Measurements from ENCODE around the gene ANTXR1. TPM values are rescaled to one million over a fixed set of nuclear protein-coding genes. Genes with fewer than 3 reads are reported as not detected.

The ANTXR1 gene
- total RNA-seq, 2 experiments from 2014 or later, result 0.05 to 0.23 TPM

- H3K4me1 Mint-ChIP-seq, result no peaks in the 10 kb centered on the region
- DNase-seq, result no peak
- H3K4me3 Mint-ChIP-seq, result no peak overlapping the region
- H3K27me3 Mint-ChIP-seq, result no peaks in the 10 kb centered on the region
- H3K36me3 Mint-ChIP-seq (ENCODE audit: low read depth), result no peaks in the 10 kb centered on the region
- no peak overlapping the region for H3K27ac Mint-ChIP-seq
- ChIA-PET CTCF (no interaction called here), POLR2A (no interaction called here)
- no peaks in the 10 kb centered on the region for H3K9me3 Mint-ChIP-seq
Observed at GRCh38 chr2:69151931-69152330, 139.0 kb downstream of the ANTXR1 start.

DNA sequence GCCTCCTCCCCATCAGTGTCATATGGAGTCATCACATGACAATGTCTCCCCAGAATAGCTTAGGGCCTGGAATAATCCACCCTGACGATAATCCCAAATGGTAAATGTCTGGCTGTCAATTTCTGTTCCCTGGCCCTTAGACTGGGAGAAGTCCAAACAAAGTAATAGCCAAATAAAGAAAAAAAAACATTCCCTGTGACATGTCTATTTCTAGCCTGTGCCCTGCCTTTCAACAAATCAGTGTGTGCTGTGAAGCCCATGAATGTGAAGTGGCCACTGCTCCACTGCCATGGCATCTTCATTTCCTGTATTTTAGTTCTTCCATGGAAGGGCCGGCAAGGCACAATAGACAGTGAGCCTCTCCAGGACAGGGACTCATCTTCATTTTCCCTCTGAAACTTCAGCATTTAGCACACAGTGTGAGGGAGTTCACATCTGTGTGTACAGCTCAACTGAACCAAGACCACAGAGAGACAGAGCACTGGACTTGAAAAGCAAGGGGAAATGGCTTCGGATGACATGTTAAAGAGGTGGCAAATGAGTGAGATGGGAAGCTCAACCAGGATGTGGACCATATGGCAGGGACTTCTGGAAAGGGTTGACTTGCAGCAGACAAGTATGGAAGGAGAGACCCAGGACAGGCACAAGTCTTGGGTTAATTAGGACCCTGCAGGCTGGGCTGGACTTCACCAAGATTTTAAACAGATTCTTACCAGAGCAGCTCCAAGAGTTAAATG, 140.0 kb downstream of the ANTXR1 start:
- H3K27me3 Mint-ChIP-seq, result no peaks in the 10 kb centered on the region
- no peak overlapping the region for H3K4me3 Mint-ChIP-seq
- H3K36me3 Mint-ChIP-seq (ENCODE audit: low read depth), result no peaks in the 10 kb centered on the region
- no peaks in the 10 kb centered on the region for H3K4me1 Mint-ChIP-seq
- H3K9me3 Mint-ChIP-seq, result no peaks in the 10 kb centered on the region
- no peak overlapping the region for H3K27ac Mint-ChIP-seq
- DNase-seq, result no peak
- ChIA-PET CTCF (no interaction called here), POLR2A (no interaction called here)

GRCh38 chr2:69154106-69154505, 141.1 kb downstream of the ANTXR1 start:
- Mint-ChIP-seq H3K27me3 (peaks cover under 1% of the 10 kb centered on the region), H3K4me1 (no peaks in the 10 kb centered on the region), H3K27ac (no peak overlapping the region), H3K4me3 (no peak overlapping the region), H3K9me3 (no peaks in the 10 kb centered on the region), H3K36me3 (ENCODE audit: low read depth) (no peaks in the 10 kb centered on the region)
- CTCF ChIA-PET, result no interaction called here
- POLR2A ChIA-PET, result no interaction called here
- no peak for DNase-seq

GRCh38 chr2:69156624-69157023, 143.6 kb downstream of the ANTXR1 start:
- Mint-ChIP-seq H3K36me3 (ENCODE audit: low read depth) (no peaks in the 10 kb centered on the region), H3K4me1 (no peaks in the 10 kb centered on the region), H3K27ac (no peak overlapping the region), H3K4me3 (no peak overlapping the region), H3K9me3 (no peaks in the 10 kb centered on the region), H3K27me3 (peaks cover 4% of the 10 kb centered on the region)
- ChIA-PET CTCF (no interaction called here), POLR2A (no interaction called here)
- no peak for DNase-seq

- H3K9me3 Mint-ChIP-seq, result no peaks in the 10 kb centered on the region
- POLR2A ChIA-PET, result no interaction called here
- no peak overlapping the region for H3K27ac Mint-ChIP-seq
- no peak for DNase-seq
- H3K27me3 Mint-ChIP-seq, result peaks cover 4% of the 10 kb centered on the region
- H3K36me3 Mint-ChIP-seq (ENCODE audit: low read depth), result no peaks in the 10 kb centered on the region
- CTCF ChIA-PET, result no interaction called here
- H3K4me3 Mint-ChIP-seq, result no peak overlapping the region
- H3K4me1 Mint-ChIP-seq, result no peaks in the 10 kb centered on the region
Observed at GRCh38 chr2:69157441-69157840, 144.5 kb downstream of the ANTXR1 start.

- H3K9me3 Mint-ChIP-seq, result no peaks in the 10 kb centered on the region
- ChIA-PET CTCF (no interaction called here), POLR2A (no interaction called here)
- H3K27ac Mint-ChIP-seq, result no peak overlapping the region
- H3K27me3 Mint-ChIP-seq, result peaks cover 16% of the 10 kb centered on the region
- peaks cover 2% of the 10 kb centered on the region for H3K4me1 Mint-ChIP-seq
- DNase-seq, result no peak
- no peaks in the 10 kb centered on the region for H3K36me3 Mint-ChIP-seq (ENCODE audit: low read depth)
- H3K4me3 Mint-ChIP-seq, result no peak overlapping the region
Observed at GRCh38 chr2:69159986-69160385, 147.0 kb downstream of the ANTXR1 start.

DNA sequence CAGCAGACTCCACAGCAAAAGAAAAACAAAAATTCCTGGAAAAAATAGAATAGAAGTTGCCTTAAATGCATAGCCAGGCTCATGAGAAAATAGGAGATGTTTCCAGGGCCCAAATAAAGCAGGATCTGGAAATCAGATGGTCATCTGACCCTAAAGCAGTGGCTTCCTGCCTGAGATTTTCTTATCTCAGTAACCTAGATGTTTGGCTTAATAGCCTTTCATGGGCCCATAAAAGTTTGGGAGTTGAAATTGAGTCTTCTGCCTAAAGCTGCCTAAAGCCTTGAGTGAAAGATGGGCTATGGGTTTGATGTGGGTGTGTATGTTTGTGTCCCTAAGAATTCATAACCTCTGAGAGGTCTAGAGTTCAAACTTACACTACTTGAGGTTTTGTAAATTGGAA, 149.1 kb downstream of the ANTXR1 start:
- Mint-ChIP-seq H3K4me3 (no peak overlapping the region), H3K27me3 (peaks cover 23% of the 10 kb centered on the region), H3K36me3 (ENCODE audit: low read depth) (no peaks in the 10 kb centered on the region), H3K27ac (no peak overlapping the region), H3K4me1 (peaks cover 2% of the 10 kb centered on the region), H3K9me3 (no peaks in the 10 kb centered on the region)
- DNase-seq, result no peak
- ChIA-PET CTCF (no interaction called here), POLR2A (no interaction called here)

DNA sequence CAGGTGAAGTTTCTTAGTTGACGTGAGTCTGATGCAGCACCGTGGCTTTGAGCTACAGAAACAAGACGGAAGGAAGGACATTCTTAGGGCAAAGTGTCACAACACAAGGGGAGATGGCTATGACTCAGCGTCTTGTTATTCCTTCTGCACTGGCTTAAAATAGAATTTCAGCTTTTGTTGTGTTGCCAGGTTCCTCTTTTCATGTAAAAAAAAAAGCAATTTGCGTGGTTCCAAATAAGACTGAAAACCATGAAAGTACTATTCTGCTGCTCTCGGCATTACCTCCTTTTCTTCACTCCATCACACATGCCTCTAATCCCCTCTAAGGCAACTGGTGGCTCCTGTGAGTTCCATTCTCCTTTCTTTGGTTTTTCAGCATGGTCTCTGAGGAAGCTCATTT, 150.1 kb downstream of the ANTXR1 start:
- DNase-seq, result no peak
- Mint-ChIP-seq H3K27me3 (peaks cover 23% of the 10 kb centered on the region), H3K9me3 (no peaks in the 10 kb centered on the region), H3K4me3 (no peak overlapping the region), H3K36me3 (ENCODE audit: low read depth) (no peaks in the 10 kb centered on the region), H3K4me1 (peaks cover 2% of the 10 kb centered on the region), H3K27ac (no peak overlapping the region)
- ChIA-PET CTCF (interaction anchor here (0.9 kb wide), 1 partner anchor 10 kb away, joined by 5 read pairs; no protein-coding TSS in a partner anchor), POLR2A (no interaction called here)

- H3K27me3 Mint-ChIP-seq, result peaks cover 23% of the 10 kb centered on the region
- peaks cover 2% of the 10 kb centered on the region for H3K4me1 Mint-ChIP-seq
- no peaks in the 10 kb centered on the region for H3K9me3 Mint-ChIP-seq
Observed at GRCh38 chr2:69163556-69163955, 150.6 kb downstream of the ANTXR1 start.

DNA sequence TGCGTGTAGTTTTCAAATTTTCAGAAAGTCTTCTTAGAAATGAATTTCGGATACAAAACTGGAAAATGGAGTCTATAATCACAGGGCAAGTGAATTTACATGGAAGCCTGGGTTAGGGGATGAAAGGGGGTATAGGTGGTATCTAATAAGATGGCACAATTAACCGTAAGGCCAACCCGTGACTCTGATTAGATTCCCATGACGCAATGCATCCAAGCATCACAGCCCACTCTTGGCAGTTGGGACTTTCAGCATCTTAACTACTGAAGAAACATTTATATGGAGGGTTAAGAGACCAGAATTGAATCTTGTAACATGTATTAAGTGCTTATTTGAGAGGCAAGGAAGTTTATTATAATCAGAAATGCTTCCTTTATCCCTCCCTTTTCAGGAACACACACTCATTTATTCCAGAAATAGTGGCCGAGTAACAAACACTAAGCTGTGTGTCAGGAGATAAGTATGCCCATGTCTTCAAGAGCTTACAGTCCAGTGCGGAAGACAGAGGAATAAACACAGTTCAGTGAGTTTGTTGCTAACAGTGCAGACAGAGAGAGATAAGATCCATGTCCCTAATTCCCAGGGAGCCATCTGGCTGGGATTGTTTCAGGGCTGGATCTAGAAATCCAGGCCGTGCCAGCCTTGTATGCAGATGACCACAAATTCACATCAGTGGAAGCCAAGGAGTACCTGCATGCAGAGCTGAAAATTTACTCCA, 151.2 kb downstream of the ANTXR1 start:
- Mint-ChIP-seq H3K27me3 (peaks cover 22% of the 10 kb centered on the region), H3K9me3 (no peaks in the 10 kb centered on the region), H3K27ac (no peak overlapping the region), H3K36me3 (ENCODE audit: low read depth) (no peaks in the 10 kb centered on the region), H3K4me1 (peaks cover 2% of the 10 kb centered on the region), H3K4me3 (no peak overlapping the region)
- POLR2A ChIA-PET, result no interaction called here
- DNase-seq, result no peak
- CTCF ChIA-PET, result interaction anchor here (1.6 to 2.0 kb wide), 2 partner anchors 9 to 15 kb away, joined by 4 to 5 read pairs; no protein-coding TSS in a partner anchor

More at GRCh38 chr2:69163556-69163955, 150.6 kb downstream of the ANTXR1 start:
- CTCF ChIA-PET, result interaction anchor here (0.9 kb wide), 1 partner anchor 10 kb away, joined by 5 read pairs; no protein-coding TSS in a partner anchor
- no peaks in the 10 kb centered on the region for H3K36me3 Mint-ChIP-seq (ENCODE audit: low read depth)
- DNase-seq, result no peak
- H3K4me3 Mint-ChIP-seq, result no peak overlapping the region
- POLR2A ChIA-PET, result no interaction called here
- no peak overlapping the region for H3K27ac Mint-ChIP-seq

DNA sequence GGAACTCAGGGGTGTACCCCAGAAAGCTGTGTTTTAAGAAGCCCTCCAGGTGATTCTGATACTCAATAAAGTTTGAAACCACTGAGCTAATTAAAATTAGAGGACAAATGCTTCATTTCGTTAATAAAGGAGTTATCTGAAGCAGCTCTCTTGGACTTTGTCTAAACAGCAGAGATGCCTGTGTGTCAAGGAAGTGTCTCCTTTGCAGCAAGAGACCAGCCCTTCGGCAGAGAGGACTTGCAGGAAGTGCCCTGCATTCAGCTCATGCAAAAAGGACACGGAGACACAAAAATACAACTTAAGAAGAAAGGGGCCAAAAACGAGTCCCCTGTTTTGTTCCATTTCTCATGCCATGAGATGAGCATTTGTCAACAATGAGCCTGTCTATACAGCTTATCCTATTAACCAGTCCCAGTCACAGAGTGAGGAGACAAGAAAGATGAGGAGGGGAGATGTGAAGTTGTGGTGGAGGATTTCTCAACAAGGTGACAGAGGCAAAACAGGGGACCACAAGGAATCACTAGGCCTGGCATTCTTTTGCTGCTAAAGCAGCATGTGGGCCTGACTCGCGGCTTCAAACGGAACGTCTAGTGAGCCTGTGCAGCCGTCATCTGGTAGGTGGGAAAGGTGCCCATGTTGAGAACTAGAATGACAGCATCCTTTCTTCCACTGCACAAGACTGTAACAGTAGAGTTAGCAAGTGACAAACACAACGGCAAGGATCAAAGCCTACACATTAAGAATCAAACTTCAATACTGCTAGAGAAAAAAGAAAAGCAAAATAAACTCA, 152.3 kb downstream of the ANTXR1 start:
- Mint-ChIP-seq H3K9me3 (no peaks in the 10 kb centered on the region), H3K4me3 (no peak overlapping the region), H3K27me3 (peaks cover 25% of the 10 kb centered on the region), H3K36me3 (ENCODE audit: low read depth) (no peaks in the 10 kb centered on the region), H3K4me1 (peaks cover 2% of the 10 kb centered on the region), H3K27ac (no peak overlapping the region)
- ChIA-PET CTCF (interaction anchor here (1.6 to 2.0 kb wide), 2 partner anchors 8 to 14 kb away, joined by 4 to 5 read pairs; no protein-coding TSS in a partner anchor), POLR2A (no interaction called here)
- no peak for DNase-seq

DNA sequence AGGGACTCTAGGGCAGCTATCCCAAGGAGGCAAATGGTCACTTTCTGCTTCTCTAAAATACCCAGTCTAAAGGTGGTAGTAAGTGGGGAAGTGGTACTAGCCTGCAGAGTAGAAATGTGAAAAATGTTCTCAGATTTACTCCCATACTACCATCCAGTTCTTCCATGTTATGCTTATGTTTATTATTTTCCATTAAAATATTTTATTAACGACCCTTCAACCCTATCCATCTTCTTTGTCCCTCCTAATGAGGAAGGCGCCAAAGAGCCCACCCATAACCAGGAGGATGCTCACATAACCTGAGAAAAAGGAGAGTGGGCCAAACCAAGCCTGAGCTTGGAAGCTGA, 153.5 kb downstream of the ANTXR1 start:
- ChIA-PET CTCF (no interaction called here), POLR2A (no interaction called here)
- Mint-ChIP-seq H3K4me1 (peaks cover 2% of the 10 kb centered on the region), H3K36me3 (ENCODE audit: low read depth) (no peaks in the 10 kb centered on the region), H3K4me3 (no peak overlapping the region), H3K27me3 (peaks cover 30% of the 10 kb centered on the region), H3K9me3 (no peaks in the 10 kb centered on the region), H3K27ac (no peak overlapping the region)
- DNase-seq, result no peak

DNA sequence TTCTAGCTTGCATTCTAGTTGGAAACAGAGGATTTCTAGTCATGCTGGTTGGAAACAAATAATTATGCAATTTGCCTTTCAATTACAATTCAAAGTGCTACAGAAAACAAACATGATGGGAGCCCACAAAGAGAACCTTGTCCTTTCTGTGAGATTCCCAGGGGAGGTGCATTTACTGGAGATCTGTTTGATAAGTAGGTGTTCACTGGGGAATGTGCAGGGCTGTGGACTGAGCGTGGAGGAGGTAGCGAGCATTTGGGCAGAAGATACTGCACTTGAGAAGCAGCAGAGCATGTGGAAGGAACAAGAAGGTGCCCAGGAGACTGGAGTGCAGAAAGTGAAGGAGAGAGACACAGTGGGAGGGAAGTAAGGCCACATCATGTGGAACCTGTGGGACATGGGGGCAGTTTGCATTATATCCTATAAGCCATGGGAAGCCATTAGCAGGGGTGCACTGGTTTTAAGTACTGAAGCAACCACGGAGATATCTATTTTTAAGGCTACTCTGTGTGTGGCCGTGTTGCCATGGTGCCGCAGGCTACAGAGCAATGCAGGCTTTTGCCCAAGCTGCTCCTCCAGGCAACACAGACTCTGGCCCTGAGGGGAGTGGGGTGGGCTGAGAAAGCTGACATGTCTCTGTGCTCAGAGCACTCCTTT, 154.0 kb downstream of the ANTXR1 start:
- no peaks in the 10 kb centered on the region for H3K9me3 Mint-ChIP-seq
- ChIA-PET POLR2A (no interaction called here), CTCF (no interaction called here)
- peaks cover 2% of the 10 kb centered on the region for H3K4me1 Mint-ChIP-seq
- H3K36me3 Mint-ChIP-seq (ENCODE audit: low read depth), result no peaks in the 10 kb centered on the region
- peaks cover 32% of the 10 kb centered on the region for H3K27me3 Mint-ChIP-seq
- no peak overlapping the region for H3K27ac Mint-ChIP-seq
- no peak for DNase-seq
- H3K4me3 Mint-ChIP-seq, result no peak overlapping the region
